Astrocyte (in vitro differentiated cells and primary cell): ENCODE measurements around the gene PPP3R1.

Experiments
- EZH2 ChIP-seq: IDR thresholded peaks from 2 replicates; pipeline ENCODE4 v1.6.1; 2012; ENCODE audit warnings: mild to moderate bottlenecking, low read length, inconsistent platforms; ENCODE audit not compliant: insufficient read depth
- TF ChIP-seq, protein P1 (sequence below): IDR thresholded peaks from 2 replicates; pipeline ENCODE4 v1.5.1; 2011; ENCODE audit warnings: low read depth, mild to moderate bottlenecking, inconsistent platforms, low read length, moderate library complexity; ENCODE audit not compliant: insufficient read depth

DNA sequence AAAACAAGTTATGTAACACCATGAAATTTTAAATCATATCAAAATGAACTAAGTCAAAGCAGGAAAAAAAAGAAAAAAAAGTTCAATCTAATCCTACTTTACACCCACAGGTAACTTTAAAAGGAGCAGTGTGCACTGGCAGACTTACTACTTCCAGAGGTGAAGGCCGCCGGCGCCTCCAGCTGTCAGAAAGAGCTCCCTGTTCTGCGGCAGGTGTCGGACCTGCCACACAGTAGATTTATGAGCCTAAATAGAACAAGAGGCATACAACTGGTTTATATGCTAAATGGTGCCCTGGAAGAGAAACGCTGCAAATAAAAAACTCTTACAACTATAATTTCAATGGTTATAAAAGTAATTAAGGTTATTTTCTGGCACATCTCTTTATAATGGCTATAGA lies 117.8 kb downstream of the PPP3R1 start:
- TF ChIP-seq, protein P1, sequence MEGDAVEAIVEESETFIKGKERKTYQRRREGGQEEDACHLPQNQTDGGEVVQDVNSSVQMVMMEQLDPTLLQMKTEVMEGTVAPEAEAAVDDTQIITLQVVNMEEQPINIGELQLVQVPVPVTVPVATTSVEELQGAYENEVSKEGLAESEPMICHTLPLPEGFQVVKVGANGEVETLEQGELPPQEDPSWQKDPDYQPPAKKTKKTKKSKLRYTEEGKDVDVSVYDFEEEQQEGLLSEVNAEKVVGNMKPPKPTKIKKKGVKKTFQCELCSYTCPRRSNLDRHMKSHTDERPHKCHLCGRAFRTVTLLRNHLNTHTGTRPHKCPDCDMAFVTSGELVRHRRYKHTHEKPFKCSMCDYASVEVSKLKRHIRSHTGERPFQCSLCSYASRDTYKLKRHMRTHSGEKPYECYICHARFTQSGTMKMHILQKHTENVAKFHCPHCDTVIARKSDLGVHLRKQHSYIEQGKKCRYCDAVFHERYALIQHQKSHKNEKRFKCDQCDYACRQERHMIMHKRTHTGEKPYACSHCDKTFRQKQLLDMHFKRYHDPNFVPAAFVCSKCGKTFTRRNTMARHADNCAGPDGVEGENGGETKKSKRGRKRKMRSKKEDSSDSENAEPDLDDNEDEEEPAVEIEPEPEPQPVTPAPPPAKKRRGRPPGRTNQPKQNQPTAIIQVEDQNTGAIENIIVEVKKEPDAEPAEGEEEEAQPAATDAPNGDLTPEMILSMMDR: no peak
- no peak for TF ChIP-seq EZH2
